BLaER1 treated with 17β-estradiol and CSF1 and Interleukin-3, amounts not matched to agents 10 nM and 100 nM (cell line): ENCODE measurements around the gene CA9.

ENCODE experiments used
- H3K27ac ChIP-seq, 11 experiments: shearing (Covaris generic); formaldehyde crosslinking; 2 replicates each; pipeline ENCODE4 v1.8.1; 2022
- H3K27me3 ChIP-seq, 11 experiments: shearing (Covaris generic); formaldehyde crosslinking; 2 replicates each; pipeline ENCODE4 v1.8.1; 2022
- H3K36me3 ChIP-seq, 11 experiments: shearing (Covaris generic); formaldehyde crosslinking; 2 replicates each; pipeline ENCODE4 v1.8.1; 2022
- H3K4me1 ChIP-seq, 10 experiments: shearing (Covaris generic); formaldehyde crosslinking; 2 replicates each; pipeline ENCODE4 v1.8.1; 2022
- H3K4me2 ChIP-seq, 11 experiments: shearing (Covaris generic); formaldehyde crosslinking; 2 replicates each; pipeline ENCODE4 v1.8.1; 2022
- H3K4me3 ChIP-seq, 10 experiments: shearing (Covaris generic); formaldehyde crosslinking; 2 replicates each; pipeline ENCODE4 v1.8.1; 2022
- H3K9ac ChIP-seq, 11 experiments: shearing (Covaris generic); formaldehyde crosslinking; 2 replicates each; pipeline ENCODE4 v1.8.1; 2022
- H3K9me3 ChIP-seq, 11 experiments: shearing (Covaris generic); formaldehyde crosslinking; replicated peaks in 1 of 11; 2 replicates each; pipeline ENCODE4 v1.8.1; 2022
- H4K20me1 ChIP-seq, 11 experiments: shearing (Covaris generic); formaldehyde crosslinking; 2 replicates each; pipeline ENCODE4 v1.8.1; 2022
- Cebpa-rat ChIP-seq, 11 experiments: shearing (Covaris generic); IDR thresholded peaks; 2 replicates each; pipeline ENCODE4 v1.8.1; 2022

Gene CA9

GRCh38 chr9:35700942-35701341, 27.2 kb downstream of the CA9 start:
- Histone ChIP-seq H3K4me3 (no peak overlapping the region), H3K9ac (no peak overlapping the region), H3K36me3 (peaks cover 99 to 100% (median 100%) of the 10 kb centered on the region in 11 experiments)

DNA sequence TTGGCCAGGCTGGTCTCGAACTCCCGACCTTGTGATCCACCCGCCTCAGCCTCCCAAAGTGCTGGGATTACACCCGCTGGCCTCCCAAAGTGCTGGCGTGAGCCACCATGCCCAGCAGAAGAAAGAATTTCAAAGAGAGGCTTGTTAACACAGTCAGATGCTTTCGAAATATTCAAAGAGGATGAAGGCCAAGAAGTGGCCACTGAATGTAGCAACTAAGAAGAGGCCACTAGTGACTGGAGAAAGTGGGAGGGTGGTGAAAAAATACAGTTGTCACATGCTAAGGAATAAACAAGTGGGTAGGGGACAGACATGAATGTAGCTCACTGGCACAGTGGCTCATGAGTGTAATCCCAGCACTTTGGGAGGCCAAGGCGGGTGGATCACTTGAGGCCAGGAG, 29.0 kb downstream of the CA9 start:
- no peak for TF ChIP-seq Cebpa-rat (IDR thresholded peaks at IDR 0.05)
- Histone ChIP-seq H3K27me3 (no peaks in the 10 kb centered on the region), H3K36me3 (peaks cover 100% of the 10 kb centered on the region in 11 experiments), H3K9ac (no peak overlapping the region), H4K20me1 (peaks cover 0 to 99% (median 25%) of the 10 kb centered on the region in 11 experiments; a peak in 16 of 22 replicates), H3K9me3 (no peaks in the 10 kb centered on the region), H3K4me1 (no peaks in the 10 kb centered on the region), H3K4me3 (no peak overlapping the region), H3K4me2 (no peak overlapping the region), H3K27ac (no peak overlapping the region)

More at GRCh38 chr9:35700942-35701341, 27.2 kb downstream of the CA9 start:
- TF ChIP-seq Cebpa-rat (IDR thresholded peaks at IDR 0.05): no peak
- no peaks in the 10 kb centered on the region for H3K4me1 ChIP-seq
- H3K27me3 ChIP-seq: no peaks in the 10 kb centered on the region
- peaks cover 4 to 99% (median 40%) of the 10 kb centered on the region in 11 experiments; a peak in 18 of 22 replicates for H4K20me1 ChIP-seq
- no peak overlapping the region for H3K4me2 ChIP-seq
- H3K9me3 ChIP-seq: no peaks in the 10 kb centered on the region
- H3K27ac ChIP-seq: no peak overlapping the region

DNA sequence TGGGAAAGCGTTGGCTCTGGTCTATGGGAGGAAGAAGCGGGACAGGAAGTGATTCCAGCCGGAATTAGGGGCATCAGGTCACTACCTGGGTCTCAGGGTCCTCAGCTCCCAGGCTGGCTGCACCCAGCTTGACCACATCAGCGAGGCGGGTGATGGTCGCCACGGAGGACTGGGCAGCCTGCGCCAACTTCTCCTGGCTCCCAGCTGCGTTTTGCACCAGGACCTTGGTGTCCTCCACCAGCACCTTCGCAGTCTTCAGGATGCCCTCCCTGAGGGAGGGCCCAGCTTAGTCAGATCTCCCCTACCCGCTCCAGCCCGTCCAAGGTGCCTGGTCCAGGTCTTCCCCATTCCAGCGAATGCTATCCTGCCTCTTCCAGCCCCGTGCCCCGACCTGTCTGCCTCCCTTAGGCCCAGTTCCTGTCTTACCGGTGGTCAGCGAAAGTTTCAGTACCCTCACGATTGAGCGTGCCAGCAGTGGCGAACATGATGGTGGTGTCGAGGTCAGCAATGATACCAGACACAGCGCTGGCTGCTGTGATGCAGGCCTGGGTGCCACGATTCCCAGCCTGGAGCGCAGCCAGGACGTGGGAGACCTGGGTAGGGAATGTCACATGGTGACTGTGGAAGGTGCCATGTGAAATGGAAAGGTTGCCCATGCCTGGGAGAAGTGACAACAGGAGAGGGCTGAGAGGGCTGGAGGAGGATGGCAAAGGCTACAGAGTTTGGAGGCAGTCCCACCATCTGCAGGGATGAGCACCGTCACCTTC, 30.4 kb downstream of the CA9 start:
- no peak for TF ChIP-seq Cebpa-rat (IDR thresholded peaks at IDR 0.05)
- peaks cover 100% of the 10 kb centered on the region in 11 experiments for H3K36me3 ChIP-seq
- H3K4me1 ChIP-seq: no peaks in the 10 kb centered on the region
- H3K9ac ChIP-seq: no peak overlapping the region
- H3K27ac ChIP-seq: no peak overlapping the region
- no peak overlapping the region for H3K4me3 ChIP-seq
- no peaks in the 10 kb centered on the region for H3K9me3 ChIP-seq
- no peaks in the 10 kb centered on the region for H3K27me3 ChIP-seq
- peaks cover 0 to 99% (median 22%) of the 10 kb centered on the region in 11 experiments; a peak in 15 of 22 replicates for H4K20me1 ChIP-seq
- no peak overlapping the region for H3K4me2 ChIP-seq

GRCh38 chr9:35705372-35705771, 31.6 kb downstream of the CA9 start:
- H3K27ac ChIP-seq: no peak overlapping the region
- H3K4me2 ChIP-seq: no peak overlapping the region
- no peak overlapping the region for H3K4me3 ChIP-seq
- no peaks in the 10 kb centered on the region for H3K27me3 ChIP-seq
- no peak overlapping the region for H3K9ac ChIP-seq
- peaks cover 98 to 100% (median 98%) of the 10 kb centered on the region in 11 experiments for H3K36me3 ChIP-seq
- H3K9me3 ChIP-seq: no peaks in the 10 kb centered on the region
- no peaks in the 10 kb centered on the region for H3K4me1 ChIP-seq
- no peak for TF ChIP-seq Cebpa-rat (IDR thresholded peaks at IDR 0.05)
- peaks cover 0 to 97% (median 14%) of the 10 kb centered on the region in 11 experiments; a peak in 13 of 22 replicates for H4K20me1 ChIP-seq

- peaks cover 98 to 100% (median 98%) of the 10 kb centered on the region in 11 experiments for H3K36me3 ChIP-seq
- peaks cover 0 to 97% (median 14%) of the 10 kb centered on the region in 11 experiments; a peak in 14 of 22 replicates for H4K20me1 ChIP-seq
- TF ChIP-seq Cebpa-rat (IDR thresholded peaks at IDR 0.05): no peak
Observed at GRCh38 chr9:35705836-35706430, 32.2 kb downstream of the CA9 start.

DNA sequence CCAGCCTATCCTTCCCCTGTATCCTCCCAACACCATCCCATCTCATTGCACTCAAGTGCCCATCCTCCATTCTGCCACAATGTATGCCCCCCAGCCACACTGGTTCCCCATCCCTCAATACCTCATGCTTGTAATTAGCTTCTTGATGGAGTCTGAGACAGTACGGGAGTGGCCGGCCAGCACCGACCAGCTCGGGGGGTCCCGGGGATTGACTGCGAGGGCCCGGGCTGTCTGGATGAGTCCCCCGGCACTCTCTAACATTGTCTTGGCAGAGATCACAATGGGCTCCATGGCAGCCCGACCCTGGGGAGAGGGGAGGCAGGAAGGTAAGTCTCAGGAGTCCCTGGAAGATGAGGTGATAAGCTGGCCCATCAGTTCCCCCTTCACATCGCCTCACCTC, 33.2 kb downstream of the CA9 start:
- no peak for TF ChIP-seq Cebpa-rat (IDR thresholded peaks at IDR 0.05)
- Histone ChIP-seq H3K27me3 (no peaks in the 10 kb centered on the region), H3K4me1 (no peaks in the 10 kb centered on the region), H3K9ac (no peak overlapping the region), H4K20me1 (peaks cover 0 to 97% (median 18%) of the 10 kb centered on the region in 11 experiments; a peak in 15 of 22 replicates), H3K27ac (no peak overlapping the region), H3K4me2 (no peak overlapping the region), H3K4me3 (no peak overlapping the region), H3K9me3 (no peaks in the 10 kb centered on the region), H3K36me3 (peaks cover 98 to 100% (median 98%) of the 10 kb centered on the region in 11 experiments)

More at GRCh38 chr9:35705836-35706430, 32.2 kb downstream of the CA9 start:
- H3K4me2 ChIP-seq: no peak overlapping the region
- H3K4me1 ChIP-seq: no peaks in the 10 kb centered on the region
- no peaks in the 10 kb centered on the region for H3K27me3 ChIP-seq
- H3K4me3 ChIP-seq: no peak overlapping the region
- no peak overlapping the region for H3K27ac ChIP-seq
- H3K9ac ChIP-seq: no peak overlapping the region
- no peaks in the 10 kb centered on the region for H3K9me3 ChIP-seq

DNA sequence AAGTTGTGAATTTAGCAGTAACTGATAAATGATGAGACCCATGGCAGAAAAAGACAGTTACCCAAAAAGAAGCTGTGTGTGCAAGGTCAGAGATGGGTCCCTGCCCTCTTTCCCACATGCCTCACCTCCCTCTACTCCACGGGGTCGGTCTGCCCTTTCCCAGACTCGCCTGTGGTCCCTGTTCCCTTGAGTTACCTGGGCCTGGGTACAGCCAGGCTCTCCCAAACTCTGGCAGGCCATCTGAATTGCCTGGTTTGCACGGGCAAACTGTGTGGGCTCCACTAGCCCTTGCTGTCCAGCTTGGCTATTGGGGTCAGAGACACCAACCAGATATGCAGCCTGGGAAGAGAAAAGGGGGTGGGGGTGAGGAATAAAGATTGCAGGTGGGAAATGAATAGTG, 34.4 kb downstream of the CA9 start:
- TF ChIP-seq Cebpa-rat (IDR thresholded peaks at IDR 0.05): no peak
- Histone ChIP-seq H3K9ac (0 out of 22 replicates have a peak overlapping the region, but pooled peaks of 1 of the 11 experiments have one; percentile 15), H3K4me1 (no peaks in the 10 kb centered on the region), H4K20me1 (peaks cover 0 to 96% (median 23%) of the 10 kb centered on the region in 11 experiments; a peak in 15 of 22 replicates), H3K36me3 (peaks cover 98 to 100% (median 98%) of the 10 kb centered on the region in 11 experiments), H3K27me3 (no peaks in the 10 kb centered on the region), H3K4me3 (no peak overlapping the region), H3K27ac (no peak overlapping the region), H3K4me2 (no peak overlapping the region), H3K9me3 (no peaks in the 10 kb centered on the region)

- H3K36me3 ChIP-seq: peaks cover 97 to 100% (median 98%) of the 10 kb centered on the region in 11 experiments
- H3K27me3 ChIP-seq: no peaks in the 10 kb centered on the region
- peaks cover 0 to 1% (median 0%) of the 10 kb centered on the region in 10 experiments; a peak in 7 of 20 replicates for H3K4me1 ChIP-seq
- no peak overlapping the region for H3K4me3 ChIP-seq
- no peak overlapping the region for H3K27ac ChIP-seq
- no peak overlapping the region for H3K4me2 ChIP-seq
- no peak for TF ChIP-seq Cebpa-rat (IDR thresholded peaks at IDR 0.05)
- no peak overlapping the region for H3K9ac ChIP-seq
- H3K9me3 ChIP-seq: no peaks in the 10 kb centered on the region
- peaks cover 0 to 95% (median 33%) of the 10 kb centered on the region in 11 experiments; a peak in 17 of 22 replicates for H4K20me1 ChIP-seq
Observed at GRCh38 chr9:35710818-35711500, 37.2 kb downstream of the CA9 start.
